WERI-Rb-1 (cell line): ENCODE measurements around the gene CHRNA4.

Experiments used
- DNase-seq: peaks from one replicate; pipeline ENCODE4 v3.0.0-alpha.2; 2020
- H3K27ac ChIP-seq: fragments of 250-450 bp; sonication (Bioruptor Pico); 2 replicates; pipeline ENCODE4 v1.5.1; 2020; ENCODE audit warnings: mild to moderate bottlenecking, moderate library complexity
- H3K27me3 ChIP-seq: fragments of 250-450 bp; sonication (Bioruptor Pico); 2 replicates; pipeline ENCODE4 v1.5.1; 2021; ENCODE audit warnings: mild to moderate bottlenecking, low read depth, moderate library complexity; ENCODE audit not compliant: insufficient read depth, severe bottlenecking
- H3K36me3 ChIP-seq: fragments of 250-450 bp; sonication (Bioruptor Pico); 2 replicates; pipeline ENCODE4 v1.5.1; 2020; ENCODE audit warnings: mild to moderate bottlenecking, moderate library complexity
- H3K4me3 ChIP-seq: 2 replicates; pipeline ENCODE4 v1.5.1; 2011; ENCODE audit warnings: low read depth, mild to moderate bottlenecking, control low read depth, low read length
- H3K9me3 ChIP-seq: fragments of 250-450 bp; sonication (Bioruptor Pico); 2 replicates; pipeline ENCODE4 v1.5.1; 2021; ENCODE audit warnings: mild to moderate bottlenecking, moderate library complexity; ENCODE audit not compliant: severe bottlenecking
- CTCF ChIP-seq: IDR thresholded peaks from 2 replicates; pipeline ENCODE4 v1.5.1; 2011; ENCODE audit warnings: low read depth, mild to moderate bottlenecking, control low read depth, inconsistent platforms, low read length

Gene CHRNA4

GRCh38 chr20:63372971-63373885 lies 12.1 kb upstream of the CHRNA4 start:
- no peak for TF ChIP-seq CTCF
- Histone ChIP-seq H3K36me3 (no peaks in the 10 kb centered on the region), H3K4me3 (no peak overlapping the region), H3K9me3 (no peaks in the 10 kb centered on the region), H3K27me3 (no peaks in the 10 kb centered on the region), H3K27ac (peak overlapping the region; percentile 13; the same call in 1 of the 2 replicates)
- DNase-seq = peak; percentile 60

- H3K9me3 ChIP-seq = no peaks in the 10 kb centered on the region
- no peak overlapping the region for H3K27ac ChIP-seq
- no peak overlapping the region for H3K4me3 ChIP-seq
- no peaks in the 10 kb centered on the region for H3K27me3 ChIP-seq
- TF ChIP-seq CTCF = no peak
- DNase-seq = no peak
- no peaks in the 10 kb centered on the region for H3K36me3 ChIP-seq
Measured at GRCh38 chr20:63371291-63371865, 10.2 kb upstream of the CHRNA4 start.

- Histone ChIP-seq H3K36me3 (no peaks in the 10 kb centered on the region), H3K9me3 (no peaks in the 10 kb centered on the region), H3K27me3 (no peaks in the 10 kb centered on the region), H3K27ac (no peak overlapping the region), H3K4me3 (no peak overlapping the region)
- DNase-seq = no peak
- no peak for TF ChIP-seq CTCF
Measured at GRCh38 chr20:63370618-63371187, 9.6 kb upstream of the CHRNA4 start.

- no peaks in the 10 kb centered on the region for H3K9me3 ChIP-seq
- no peaks in the 10 kb centered on the region for H3K27me3 ChIP-seq
- H3K36me3 ChIP-seq = no peaks in the 10 kb centered on the region
- H3K4me3 ChIP-seq = no peak overlapping the region
- DNase-seq = no peak
- no peak overlapping the region for H3K27ac ChIP-seq
- no peak for TF ChIP-seq CTCF
Measured at GRCh38 chr20:63369724-63370617, 8.8 kb upstream of the CHRNA4 start.

GRCh38 chr20:63369024-63369530 lies 7.9 kb upstream of the CHRNA4 start:
- no peaks in the 10 kb centered on the region for H3K36me3 ChIP-seq
- no peaks in the 10 kb centered on the region for H3K27me3 ChIP-seq
- no peak for DNase-seq
- no peaks in the 10 kb centered on the region for H3K9me3 ChIP-seq
- no peak for TF ChIP-seq CTCF
- H3K27ac ChIP-seq = no peak overlapping the region
- H3K4me3 ChIP-seq = no peak overlapping the region
